PC-9 (cell line): ENCODE data around the gene MAN2A2.

ENCODE experiments used
- CTCF ChIP-seq: fragments of 200-600 bp; sonication (generic); conservative IDR thresholded peaks from 2 replicates; pipeline ENCODE4 v1.6.1; 2017; ENCODE audit warnings: mixed run types, antibody characterized with exemption, mild to moderate bottlenecking, moderate library complexity
- EZH2 ChIP-seq: fragments of 200-600 bp; sonication (generic); IDR thresholded peaks from 2 replicates; pipeline ENCODE4 v1.8.0; 2017; ENCODE audit warnings: antibody characterized with exemption, low read depth

DNA sequence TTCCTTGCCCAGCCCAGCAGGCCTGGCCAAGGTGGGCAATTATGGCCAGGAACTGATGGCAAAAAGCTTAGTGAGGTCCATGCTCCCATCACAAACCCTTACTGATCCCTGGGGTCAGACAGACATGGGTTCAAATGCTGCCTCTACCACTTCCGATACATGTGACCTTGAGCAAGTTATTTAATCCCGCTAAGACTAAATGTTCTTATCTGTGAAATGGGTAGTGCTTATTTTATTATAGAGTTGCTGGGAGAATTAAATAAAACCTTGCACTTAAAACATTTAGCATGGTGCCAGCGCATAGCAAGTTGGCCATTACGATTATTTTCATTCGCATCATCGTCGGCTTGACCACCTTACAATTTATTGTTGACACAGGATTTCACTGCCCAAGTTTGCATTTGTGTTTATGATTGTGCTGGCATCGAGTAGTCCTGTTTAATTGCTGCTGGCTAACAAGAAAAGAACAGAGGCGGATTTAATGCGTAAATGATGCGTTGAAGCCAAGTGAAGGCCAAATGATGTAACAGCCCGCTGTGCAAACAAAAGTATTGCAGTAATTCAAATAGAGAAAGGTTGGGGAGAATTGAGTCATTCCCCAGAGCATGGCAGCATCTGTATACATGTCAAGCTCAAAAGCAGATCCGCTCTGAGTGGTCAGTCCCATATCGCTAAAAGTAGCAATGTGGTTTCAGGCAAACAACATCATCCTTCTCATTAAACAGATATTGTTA lies 42.0 kb upstream of the MAN2A2 start:
- TF ChIP-seq CTCF (no peak), EZH2 (no peak)
